ENCODE results near the gene DIAPH3. TPM values are rescaled to one million over a fixed set of nuclear protein-coding genes. Genes with fewer than 3 reads are reported as not detected.

Gene DIAPH3
- total and polyA plus RNA-seq, 2 of the 8 experiments (the other 6 are each of a cell fraction or from before 2014, with no cell fraction given) = 8.0 to 30.8 TPM

GRCh38 chr13:60013166-60013565, 150.6 kb downstream of the DIAPH3 start (continued):
- TF ChIP-seq CTBP2 (IDR thresholded peaks at IDR 0.05; ENCODE audit: borderline replicate concordance, insufficient read depth, insufficient read length, low read length) = no peak
- TF ChIP-seq HDAC6 (IDR thresholded peaks at IDR 0.05; ENCODE audit: low read depth, low read length) = no peak
- no peak for TF ChIP-seq SIRT6 (IDR thresholded peaks at IDR 0.05; ENCODE audit: low read length)

All from H1 (cell line).